Measurements from ENCODE around the gene VPS16.
A peak's percentile ranks its signal among the peaks of the same experiment; 100 is the strongest.
"Not testable (repeated sequence)": the region's sequence is repeated elsewhere in the genome, so short reads cannot be mapped to it uniquely, and the experiment has no call there.

Gene VPS16

DNA sequence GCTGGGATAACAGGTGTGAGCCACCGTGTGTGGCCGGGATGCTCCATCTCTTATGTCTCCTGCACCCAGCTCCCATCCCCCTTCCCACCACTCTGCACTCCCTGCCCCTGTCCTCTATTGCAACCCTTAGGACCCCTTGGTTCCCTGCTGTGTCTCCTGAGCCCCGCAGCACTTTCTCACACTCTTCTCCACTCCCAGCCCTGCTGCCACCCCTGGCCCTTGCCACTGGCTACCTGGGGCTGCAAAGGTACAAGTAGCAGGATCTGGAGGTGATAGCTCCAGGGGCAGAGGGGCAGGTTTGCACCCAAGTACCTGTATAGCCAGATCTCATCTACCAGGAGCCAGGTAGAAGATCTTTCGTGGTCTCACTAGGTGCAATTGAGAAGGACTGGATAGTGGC lies 33.5 kb upstream of the VPS16 start:
- DNase-seq (ENCODE audit: low spot score): no peak

DNA sequence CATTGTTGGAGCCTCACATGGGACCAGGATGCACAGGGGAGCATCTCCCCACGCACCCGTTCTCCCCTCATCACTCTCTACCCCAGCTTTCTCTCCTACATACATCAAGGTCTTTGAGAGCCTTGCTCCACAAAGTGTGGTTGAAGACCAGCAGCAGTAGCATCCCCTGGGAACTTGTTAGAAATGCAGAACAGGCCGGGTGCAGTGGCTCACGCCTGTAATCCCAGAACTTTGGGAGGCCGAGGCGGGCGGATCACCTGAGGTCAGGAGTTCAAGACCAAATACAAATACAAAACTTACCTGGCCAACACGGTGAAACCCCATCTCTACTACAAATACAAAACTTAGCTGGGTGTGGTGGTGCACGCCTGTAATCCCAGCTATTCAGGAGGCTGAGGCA lies 32.6 kb upstream of the VPS16 start:
- DNase-seq (ENCODE audit: low spot score): not testable (repeated sequence)

DNA sequence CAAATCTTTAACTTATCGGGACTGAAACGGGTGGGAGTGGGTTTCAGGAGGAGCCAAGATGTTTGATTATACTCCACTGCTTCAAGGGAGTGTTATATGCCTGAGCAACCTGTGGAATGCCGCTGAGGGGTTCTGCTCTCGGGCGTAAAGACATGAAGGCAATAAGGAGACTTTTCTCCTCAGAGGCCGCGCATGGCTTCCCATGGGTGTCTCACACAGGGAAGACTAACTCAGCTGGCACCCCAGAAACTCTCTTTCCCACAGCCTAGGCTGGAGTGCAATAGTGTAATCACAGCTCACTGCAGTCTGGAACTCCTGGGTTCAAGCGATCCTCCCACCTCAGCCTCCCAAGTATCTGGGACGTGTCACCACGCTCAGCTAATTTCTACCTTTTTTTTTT lies 30.9 kb upstream of the VPS16 start:
- DNase-seq (ENCODE audit: low spot score): no peak

DNA sequence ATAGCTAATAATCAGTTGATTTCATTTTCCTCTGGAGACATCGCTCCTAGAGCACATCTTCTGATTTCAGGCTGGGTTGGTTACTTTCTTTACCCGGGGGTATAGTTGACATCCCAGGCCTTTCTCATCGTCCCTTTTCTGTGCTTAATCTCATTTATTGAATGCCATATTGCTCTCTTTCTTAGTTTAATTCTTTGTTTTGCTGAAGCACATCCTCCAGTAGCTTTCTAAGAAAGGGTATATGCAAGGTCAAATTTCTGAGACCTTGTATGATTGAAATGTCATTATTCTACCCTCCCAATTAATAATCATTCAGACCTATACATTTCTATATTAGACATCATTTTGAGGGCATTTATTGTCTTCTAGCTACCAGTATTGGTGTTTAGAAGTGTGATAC lies 28.4 kb upstream of the VPS16 start:
- DNase-seq (ENCODE audit: low spot score): no peak

DNA sequence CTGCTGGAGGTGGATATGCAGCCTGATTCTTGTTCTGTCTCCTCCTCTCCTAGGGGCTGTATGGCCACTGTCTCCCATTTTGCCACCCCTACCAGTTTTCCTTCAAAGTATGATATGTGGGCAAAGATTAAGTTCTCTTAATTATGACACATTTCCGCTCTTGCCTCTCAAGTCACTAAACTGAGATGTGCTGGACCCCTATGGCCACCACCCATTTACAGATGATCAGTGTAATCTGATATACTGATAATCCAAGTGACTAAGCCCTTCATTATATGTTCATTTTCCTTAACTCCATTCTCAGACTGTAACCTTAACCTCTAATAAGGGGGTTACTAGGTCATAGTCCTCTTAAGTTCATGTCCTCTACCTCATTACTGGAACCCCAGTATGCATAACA lies 26.5 kb upstream of the VPS16 start:
- DNase-seq (ENCODE audit: low spot score): no peak

DNA sequence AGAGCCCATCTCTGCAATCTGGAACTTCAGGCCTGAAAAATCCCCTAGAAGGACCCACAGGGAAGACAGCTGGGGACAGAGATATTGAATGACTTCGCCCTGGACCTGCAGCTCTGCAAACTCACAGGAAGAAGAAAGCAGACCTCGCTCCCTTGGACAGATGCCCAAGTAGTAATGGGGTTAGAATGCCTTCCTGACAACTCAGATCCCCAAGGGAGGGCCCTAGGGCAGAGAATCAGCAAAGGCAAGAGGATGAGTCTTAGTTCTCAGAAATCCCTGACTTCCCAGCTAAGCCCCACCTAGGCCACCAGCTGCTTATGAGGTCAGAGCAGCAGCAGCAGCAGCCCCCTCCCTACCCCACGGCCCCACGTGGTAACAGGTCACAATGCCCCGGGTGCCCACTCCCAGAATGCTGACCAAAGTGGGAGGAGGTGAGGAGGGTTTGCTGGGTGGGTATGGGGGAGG lies 25.9 kb upstream of the VPS16 start, which contains the start of gene C20orf141:
TSS of gene C20orf141 (plus strand) at position 401 of the 465 bp plus-strand sequence. CDS start 198 bp downstream, outside the sequence.
- DNase-seq (ENCODE audit: low spot score): peak; percentile 89

DNA sequence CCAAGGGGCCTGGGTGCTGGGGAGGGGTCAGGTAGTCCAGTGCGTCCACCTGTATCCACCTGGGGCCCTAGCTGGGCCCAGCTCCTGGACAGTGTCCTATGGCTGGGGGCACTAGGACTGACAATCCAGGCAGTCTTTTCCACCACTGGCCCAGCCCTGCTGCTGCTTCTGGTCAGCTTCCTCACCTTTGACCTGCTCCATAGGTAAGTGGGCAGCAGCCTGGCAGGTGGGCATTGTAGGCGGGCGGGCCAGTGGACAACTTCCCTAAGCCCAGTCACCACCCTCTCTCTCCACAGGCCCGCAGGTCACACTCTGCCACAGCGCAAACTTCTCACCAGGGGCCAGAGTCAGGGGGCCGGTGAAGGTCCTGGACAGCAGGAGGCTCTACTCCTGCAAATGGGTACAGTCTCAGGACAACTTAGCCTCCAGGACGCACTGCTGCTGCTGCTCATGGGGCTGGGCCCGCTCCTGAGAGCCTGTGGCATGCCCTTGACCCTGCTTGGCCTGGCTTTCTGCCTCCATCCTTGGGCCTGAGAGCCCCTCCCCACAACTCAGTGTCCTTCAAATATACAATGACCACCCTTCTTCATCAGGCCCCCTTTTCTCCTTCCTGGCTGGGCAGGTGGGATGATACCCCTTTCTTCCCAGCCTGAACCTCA lies 25.2 kb upstream of the VPS16 start:
- no peak for DNase-seq (ENCODE audit: low spot score)

DNA sequence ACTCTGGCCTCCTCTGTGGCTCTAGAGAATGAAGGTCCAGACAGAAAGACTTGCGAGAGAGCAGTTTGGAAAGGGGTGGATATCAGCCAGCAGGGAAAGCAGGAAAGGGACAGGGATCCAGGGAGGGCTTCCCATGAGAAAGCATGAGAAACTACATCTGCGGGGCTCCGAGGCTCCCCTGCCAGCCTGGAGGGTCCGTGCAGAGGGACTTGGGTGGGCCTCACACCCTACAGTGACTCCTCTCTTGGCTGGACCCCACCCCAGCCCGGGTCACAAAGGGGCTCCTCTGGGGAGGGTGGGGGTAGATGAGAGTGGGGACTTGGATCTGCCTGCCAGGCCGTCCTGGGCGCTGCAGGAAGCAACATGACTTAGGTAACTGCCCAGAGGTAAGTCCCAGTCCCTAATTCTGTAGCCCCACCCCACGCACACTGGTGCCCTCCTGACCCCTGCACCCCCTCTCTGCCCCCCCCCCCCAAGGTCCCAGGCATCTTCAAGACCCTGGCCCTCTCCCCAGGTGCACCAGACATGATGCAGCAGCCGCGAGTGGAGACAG lies 24.4 kb upstream of the VPS16 start, which contains the start of gene TMEM239:
TSS of gene TMEM239 (plus strand) at position 335 of the 553 bp plus-strand sequence. CDS start at position 526, 191 bp downstream.
- DNase-seq (ENCODE audit: low spot score): no peak

DNA sequence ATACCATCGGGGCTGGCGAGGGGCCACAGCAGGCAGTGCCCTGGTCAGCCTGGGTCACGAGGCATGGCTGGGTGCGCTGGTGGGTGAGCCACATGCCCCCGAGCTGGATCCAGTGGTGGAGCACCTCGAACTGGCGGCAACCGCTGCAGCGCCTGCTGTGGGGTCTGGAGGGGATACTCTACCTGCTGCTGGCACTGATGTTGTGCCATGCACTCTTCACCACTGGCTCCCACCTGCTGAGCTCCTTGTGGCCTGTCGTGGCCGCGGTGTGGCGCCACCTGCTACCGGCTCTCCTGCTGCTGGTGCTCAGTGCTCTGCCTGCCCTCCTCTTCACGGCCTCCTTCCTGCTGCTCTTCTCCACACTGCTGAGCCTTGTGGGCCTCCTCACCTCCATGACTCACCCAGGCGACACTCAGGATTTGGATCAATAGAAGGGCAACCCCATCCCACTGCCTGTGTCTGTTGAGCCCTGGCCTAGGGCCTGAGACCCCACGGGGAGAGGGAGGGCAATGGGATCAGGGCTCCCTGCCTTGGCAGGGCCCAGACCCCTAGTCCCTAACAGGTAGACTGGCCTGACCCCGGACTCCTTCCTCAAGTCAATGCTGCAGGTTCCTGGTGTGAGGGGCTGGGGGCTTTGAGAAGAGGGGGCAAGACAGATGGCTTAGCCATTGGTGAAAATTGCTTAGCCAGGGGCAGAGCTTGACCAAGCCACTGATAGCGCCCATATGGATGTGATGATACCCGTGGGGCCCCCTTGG lies 23.8 kb upstream of the VPS16 start:
- DNase-seq (ENCODE audit: low spot score): no peak

DNA sequence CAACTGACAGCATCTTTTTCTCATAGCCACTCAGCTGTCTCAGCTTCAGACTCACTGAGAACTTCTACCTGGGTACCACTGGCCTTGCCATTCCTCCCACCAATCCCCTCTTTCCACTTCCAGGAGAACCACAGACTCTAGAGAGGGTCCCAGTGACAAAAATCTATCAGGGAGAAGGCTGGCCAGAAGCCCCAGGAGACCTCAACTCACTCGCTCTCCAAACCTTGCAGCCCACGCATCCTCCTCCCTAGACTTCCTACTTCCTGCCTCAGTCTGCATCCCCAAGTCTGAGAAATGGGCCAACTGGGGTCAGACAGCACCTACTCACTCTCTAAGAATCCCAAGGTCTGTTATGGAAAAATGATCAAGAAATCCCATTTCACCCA lies 23.2 kb upstream of the VPS16 start:
- no peak for DNase-seq (ENCODE audit: low spot score)

DNA sequence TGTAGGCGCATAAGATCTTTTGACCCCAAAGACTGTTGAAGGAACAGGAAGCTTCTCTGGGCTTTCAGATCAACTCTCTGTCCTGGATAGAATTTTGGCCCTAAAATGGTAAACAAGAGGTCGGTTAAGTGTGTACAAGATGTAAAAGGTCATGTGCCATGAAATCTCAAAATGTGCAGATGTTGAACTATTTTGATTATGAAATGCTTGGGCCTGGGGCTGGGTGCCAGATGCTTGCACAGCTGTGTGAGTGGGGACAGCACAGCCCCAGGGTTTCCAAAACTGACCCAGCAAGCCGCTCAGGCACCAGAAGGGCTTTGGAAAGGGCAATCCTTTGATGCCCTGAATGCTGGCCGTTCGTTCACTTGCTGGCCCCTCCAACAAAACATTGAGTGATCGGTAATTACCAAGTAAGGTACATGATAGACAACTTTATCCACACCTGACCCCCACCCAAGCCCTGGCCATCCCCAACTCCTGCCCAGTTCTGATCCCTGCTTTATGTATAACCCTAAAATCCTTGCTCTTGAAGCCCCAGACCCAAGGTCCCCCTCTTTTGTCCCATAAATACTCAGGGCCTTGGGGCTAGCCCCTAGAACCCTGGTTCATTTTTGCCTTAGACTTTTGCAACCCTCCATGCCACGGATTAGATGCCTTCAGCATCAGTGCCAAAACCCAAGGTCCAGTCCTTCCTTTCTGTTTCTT lies 22.5 kb upstream of the VPS16 start:
- DNase-seq (ENCODE audit: low spot score): no peak

DNA sequence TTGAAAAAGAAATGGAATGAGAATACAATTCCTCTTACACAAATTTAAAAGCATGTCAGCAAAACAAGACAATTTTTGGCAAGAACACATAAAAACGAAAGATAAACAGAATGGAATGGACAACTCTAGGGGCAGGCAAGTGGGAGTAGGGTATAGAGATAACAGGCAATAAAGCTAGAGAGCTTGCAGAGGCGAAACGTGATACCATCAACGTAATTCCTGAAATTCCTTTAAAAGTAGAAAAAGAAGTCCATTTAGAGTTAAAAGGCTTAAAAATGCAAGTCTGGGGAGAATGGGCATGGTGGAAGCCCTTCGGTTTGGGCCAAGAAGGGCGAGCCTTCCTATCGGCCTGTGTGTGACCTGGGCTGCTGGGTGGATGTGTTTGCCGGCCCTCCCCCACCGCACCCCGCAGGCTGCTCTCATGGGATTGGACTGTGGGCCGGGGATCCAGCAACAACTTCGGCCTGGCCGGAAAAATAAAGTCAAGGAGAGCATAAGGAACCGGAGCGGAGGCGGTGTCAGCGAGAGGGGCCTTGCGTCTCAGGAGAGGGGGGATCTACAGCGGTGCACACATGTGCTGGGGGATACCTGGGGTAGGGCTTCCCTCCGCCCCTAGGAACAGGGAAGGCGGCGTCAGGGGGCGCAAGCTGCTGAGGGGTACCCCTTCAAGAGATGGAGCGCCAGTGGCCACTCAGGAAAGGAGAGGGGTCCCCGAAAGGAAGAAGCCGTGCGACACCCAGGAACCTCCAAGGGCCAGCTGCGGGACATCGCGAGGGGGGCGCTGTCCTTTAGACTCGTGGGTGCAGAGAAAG lies 20.3 kb upstream of the VPS16 start:
- no peak for DNase-seq (ENCODE audit: low spot score)

DNA sequence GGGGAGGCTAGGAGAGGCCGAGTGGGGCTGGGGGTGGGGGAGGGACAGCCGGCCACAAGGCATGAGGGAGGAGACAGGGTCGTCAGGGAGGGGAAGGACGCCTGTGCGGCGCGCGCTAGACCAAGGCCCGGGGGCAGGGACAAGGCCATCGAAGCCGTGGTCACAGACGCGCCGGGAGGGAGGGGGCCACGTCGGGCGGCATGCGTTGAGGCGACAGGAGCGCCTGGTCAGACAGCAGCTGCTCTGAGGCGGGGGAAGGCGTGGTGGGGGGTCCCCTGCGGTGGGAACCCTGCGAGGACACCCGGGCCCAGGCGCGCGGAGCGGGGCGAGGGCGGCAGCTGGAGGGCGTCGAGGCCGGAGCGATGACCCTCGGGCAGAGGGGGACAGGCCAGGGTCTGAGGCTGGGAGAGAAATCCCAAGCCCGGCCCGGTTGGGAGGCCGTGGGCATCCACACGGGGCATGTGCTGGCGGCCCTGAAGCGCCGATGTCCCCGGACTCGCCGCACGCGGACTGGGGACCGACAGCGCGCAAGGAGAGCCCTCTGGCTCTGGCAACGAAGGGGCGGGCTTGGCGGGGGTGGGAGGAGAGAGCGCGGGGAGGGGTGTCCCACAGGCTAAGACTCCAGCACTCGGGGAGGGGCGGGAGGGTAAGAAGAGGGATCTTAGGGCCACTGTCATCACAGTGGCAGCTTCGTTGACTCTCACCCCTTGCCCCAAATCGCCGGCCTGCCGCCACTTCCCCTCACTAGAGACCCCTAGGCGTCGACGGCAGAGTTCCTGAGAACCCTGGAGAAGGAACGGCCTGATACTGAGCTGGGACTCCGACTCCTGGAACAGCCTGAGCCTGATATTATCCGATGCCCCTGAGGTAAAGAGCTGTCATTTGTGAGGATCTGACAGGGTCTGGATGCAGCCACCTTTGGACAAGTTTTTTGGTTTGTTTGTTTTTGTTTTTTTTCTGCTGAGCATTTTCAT lies 19.4 kb upstream of the VPS16 start:
- DNase-seq (ENCODE audit: low spot score): no peak

DNA sequence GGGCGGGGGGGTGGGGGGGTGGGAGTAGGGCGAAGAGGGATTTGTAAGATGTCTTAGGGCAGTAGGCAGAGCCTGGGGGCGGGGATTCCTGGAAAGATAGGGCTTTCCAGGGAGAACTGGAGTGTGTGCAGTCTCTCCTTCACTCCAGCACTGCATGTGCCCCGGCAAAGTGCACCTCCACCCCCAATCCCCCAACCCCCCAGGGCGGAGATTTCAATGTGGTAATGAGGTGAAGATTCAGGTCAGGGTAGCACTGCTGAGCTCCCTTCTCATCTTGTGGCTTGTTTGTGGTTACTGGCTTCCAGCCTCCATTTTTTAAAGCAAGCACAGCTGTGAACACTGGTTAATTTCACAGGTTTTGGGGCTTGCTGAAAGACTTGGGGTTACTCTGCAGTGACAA lies 18.5 kb upstream of the VPS16 start:
- DNase-seq (ENCODE audit: low spot score): no peak

DNA sequence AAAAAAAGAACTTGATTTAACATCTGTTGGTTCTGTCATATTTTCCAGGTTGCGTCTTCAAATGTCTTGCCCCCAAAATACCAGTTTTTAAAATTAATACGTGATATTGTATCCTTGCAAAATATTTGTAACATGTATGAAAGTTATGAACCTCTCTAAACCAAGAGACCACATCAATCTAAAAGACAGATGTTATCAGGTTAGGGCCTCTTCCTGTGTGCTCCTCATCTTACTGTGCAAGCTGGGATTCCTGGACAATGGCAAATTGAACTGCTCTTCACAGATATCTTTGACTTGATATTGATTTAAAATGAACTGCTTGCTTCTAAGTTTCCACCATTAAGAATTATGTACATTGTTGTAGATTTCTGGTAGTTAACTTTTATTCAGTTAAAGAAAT lies 14.8 kb upstream of the VPS16 start:
- no peak for DNase-seq (ENCODE audit: low spot score)

DNA sequence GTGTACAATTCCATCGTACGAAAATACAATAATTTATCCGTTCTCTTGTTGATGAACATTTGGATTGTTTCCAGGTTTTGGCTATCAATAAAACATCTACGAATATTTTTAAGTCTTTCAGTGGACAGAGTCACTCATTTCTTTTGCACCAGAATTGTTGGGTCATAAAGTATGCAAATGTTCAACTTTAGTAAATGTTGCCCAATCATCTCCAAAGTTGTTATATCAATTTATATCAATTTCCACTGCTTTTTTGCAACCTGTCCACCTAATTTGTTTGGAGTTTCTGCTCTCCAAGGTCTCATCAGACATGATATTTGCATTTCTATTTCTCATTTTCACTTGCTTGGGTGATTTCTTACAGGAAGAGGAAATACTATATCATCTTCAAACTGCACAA lies 13.9 kb upstream of the VPS16 start:
- no peak for DNase-seq (ENCODE audit: low spot score)

DNA sequence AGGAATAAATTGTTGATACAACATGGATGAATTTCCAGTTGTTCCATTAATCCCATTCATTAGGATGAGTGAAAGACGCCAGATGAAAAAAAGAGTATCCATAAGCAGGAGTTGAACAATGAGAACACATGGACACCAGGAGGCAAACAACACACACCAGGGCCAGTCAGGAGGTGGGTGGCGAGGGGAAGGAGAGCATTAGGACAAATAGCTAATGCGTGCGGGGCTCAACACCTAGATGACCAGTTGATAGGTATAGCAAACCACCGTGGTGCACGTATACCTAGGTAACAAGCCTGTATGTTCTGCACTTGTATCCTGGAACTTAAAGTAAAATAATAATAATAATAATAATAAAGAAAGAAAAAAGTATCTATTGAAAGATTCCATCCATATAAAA lies 11.2 kb upstream of the VPS16 start:
- DNase-seq (ENCODE audit: low spot score): no peak

DNA sequence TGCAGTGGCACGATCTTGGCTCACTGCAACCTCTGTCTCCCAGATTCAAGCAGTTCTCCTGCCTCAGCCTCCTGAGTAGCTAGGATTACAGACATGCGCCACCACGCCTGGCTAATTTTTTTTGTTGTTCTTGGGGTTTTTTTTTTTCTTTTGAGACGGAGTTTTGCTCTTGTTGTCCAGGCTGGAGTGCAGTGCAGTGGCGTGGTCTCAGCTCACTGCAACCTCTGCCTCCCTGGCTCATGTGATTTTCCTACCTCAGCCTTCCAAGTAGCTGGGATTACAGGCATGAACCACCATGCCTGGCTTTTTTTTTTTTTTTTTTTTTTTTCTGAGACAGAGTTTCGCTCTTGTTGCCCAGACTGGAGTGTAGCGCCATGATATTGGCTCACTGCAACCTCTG lies 9.3 kb upstream of the VPS16 start:
- DNase-seq (ENCODE audit: low spot score): not testable (repeated sequence)

DNA sequence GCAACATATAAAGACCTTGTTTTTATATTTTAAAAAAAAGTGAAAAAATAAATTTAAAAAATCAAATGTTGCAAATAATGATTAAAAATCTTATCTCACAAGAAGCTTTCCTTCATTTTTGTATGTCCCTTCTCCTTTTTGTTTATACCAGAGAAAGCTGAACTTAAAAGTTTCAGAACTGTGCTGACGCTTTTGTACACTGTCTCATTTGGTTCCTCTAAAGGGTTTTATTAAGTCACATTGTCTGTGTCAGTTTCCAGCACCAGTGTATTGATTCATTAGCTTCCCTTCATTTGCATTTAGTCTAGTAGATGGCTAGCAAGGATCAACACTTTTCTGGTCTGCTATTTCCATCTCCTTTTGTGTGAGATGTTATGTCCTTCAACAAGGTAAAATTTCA lies 6.8 kb upstream of the VPS16 start:
- DNase-seq (ENCODE audit: low spot score): no peak

DNA sequence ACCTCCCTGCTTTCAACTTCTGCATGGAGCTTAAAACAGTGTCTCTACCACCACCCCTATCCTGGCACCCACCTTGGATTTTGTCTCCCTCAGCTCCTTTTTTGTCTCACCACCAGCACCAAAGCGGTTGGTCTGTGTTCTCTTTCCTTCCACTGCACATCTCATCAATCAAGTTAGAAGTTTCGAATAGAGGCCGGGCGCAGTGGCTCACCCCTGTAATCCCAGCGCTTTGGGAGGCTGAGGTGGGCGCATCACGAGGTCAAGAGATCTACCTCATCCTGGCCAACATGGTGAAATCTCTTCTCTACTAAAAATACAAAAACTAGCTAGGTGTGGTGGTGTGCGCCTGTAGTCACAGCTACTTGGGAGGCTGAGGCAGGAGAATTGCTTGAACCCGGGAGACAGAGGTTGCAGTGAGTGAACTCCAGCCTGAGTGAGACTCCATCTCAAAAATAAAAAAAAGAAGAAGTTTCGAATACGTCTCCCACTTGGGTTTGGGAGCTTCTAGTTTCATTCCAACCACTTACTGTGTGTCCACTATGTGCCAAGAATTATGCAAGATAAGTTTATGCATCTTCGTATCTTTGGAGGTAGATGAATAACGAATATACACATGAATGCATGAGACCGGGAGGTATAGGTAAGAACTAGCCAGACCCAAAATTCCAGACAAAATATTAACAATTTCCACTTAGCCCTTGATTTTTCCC lies 6.0 kb upstream of the VPS16 start:
- no peak for DNase-seq (ENCODE audit: low spot score)

All from kidney capillary endothelial cell (primary cell).